Tibial artery (tissue), 4 donors: ENCODE results near the gene MYL10.
"Not testable (repeated sequence)": the region's sequence is repeated elsewhere in the genome, so short reads cannot be mapped to it uniquely, and the experiment has no call there.

Source experiments
- DNase-seq, 2 donors: peaks; one replicate each; pipeline ENCODE4 v3.0.0-alpha.2; 2019
- H3K27ac ChIP-seq, 2 donors: fragments of 200-600 bp; sonication (generic) in 1 of 2; 1 replicate in 1 of 2; 2 replicates in 1 of 2; pipeline ENCODE4 v1.5.1; 2018 to 2019; ENCODE audit warnings: mild to moderate bottlenecking in 1 of 2
- H3K27me3 ChIP-seq, 2 donors: fragments of 200-600 bp; sonication (generic) in 1 of 2; one replicate each; pipeline versions ENCODE4 v1.5.1 to v1.6.0; 2016 to 2019
- H3K36me3 ChIP-seq, 3 donors: fragments of 200-600 bp; sonication (generic) in 2 of 3; one replicate each; pipeline ENCODE4 v1.5.1; 2016 to 2019; ENCODE audit warnings: mild to moderate bottlenecking in 2 of 3
- H3K4me1 ChIP-seq, 4 donors: fragments of 200-600 bp; sonication (generic) in 2 of 4; 1 replicate in 3 of 4; 2 replicates in 1 of 4; pipeline ENCODE4 v1.5.1; 2016 to 2019
- H3K4me3 ChIP-seq, 2 donors: fragments of 200-600 bp; sonication (generic) in 1 of 2; 1 replicate in 1 of 2; 2 replicates in 1 of 2; pipeline ENCODE4 v1.5.1; 2018 to 2019; ENCODE audit warnings: mild to moderate bottlenecking in 2 of 2
- H3K9me3 ChIP-seq, 3 donors: fragments of 200-600 bp; sonication (generic) in 1 of 3; one replicate each; pipeline ENCODE4 v1.5.1; 2016 to 2019
- CTCF ChIP-seq, 2 experiments: fragments of 200-600 bp in 1 of 2; fragments of 450-650 bp in 1 of 2; IDR thresholded peaks; one replicate each; pipeline ENCODE4 v1.5.1; 2017 to 2019; ENCODE audit warnings: antibody characterized with exemption in 2 of 2, mild to moderate bottlenecking in 1 of 2, moderate library complexity in 1 of 2
- intact Hi-C: fragments of 100-400 bp; cut with DNase I; formaldehyde crosslinking; loops from one replicate; pipeline ENCODE4 v1.15.0; 2023; ENCODE audit warnings: low total_unique reads

MYL10 gene

GRCh38 chr7:101657171-101657570, 28.1 kb upstream of the MYL10 start:
- intact Hi-C loops, result no loop called here

GRCh38 chr7:101651112-101651511, 22.0 kb upstream of the MYL10 start:
- no peak for DNase-seq
- intact Hi-C loops, result no loop called here
- no peak for TF ChIP-seq CTCF (IDR thresholded peaks at IDR 0.05)
- H3K27me3 ChIP-seq, result no peaks in the 10 kb centered on the region
- peaks cover 0 to 3% (median 0%) of the 10 kb centered on the region in 4 donors for H3K4me1 ChIP-seq
- no peaks in the 10 kb centered on the region for H3K9me3 ChIP-seq
- no peak overlapping the region for H3K27ac ChIP-seq
- H3K4me3 ChIP-seq, result no peak overlapping the region
- H3K36me3 ChIP-seq, result no peaks in the 10 kb centered on the region

More at GRCh38 chr7:101657171-101657570, 28.1 kb upstream of the MYL10 start:
- no peaks in the 10 kb centered on the region for H3K27me3 ChIP-seq
- DNase-seq, result no peak
- TF ChIP-seq CTCF (IDR thresholded peaks at IDR 0.05), result no peak
- H3K4me3 ChIP-seq, result no peak overlapping the region
- H3K9me3 ChIP-seq, result no peaks in the 10 kb centered on the region
- no peaks in the 10 kb centered on the region for H3K36me3 ChIP-seq
- no peak overlapping the region for H3K27ac ChIP-seq
- no peaks in the 10 kb centered on the region for H3K4me1 ChIP-seq

- DNase-seq, result no peak
- peaks cover 0 to 3% (median 0%) of the 10 kb centered on the region in 4 donors for H3K4me1 ChIP-seq
- H3K9me3 ChIP-seq, result no peaks in the 10 kb centered on the region
- intact Hi-C loops, result no loop called here
- no peak overlapping the region for H3K27ac ChIP-seq
- no peak overlapping the region for H3K4me3 ChIP-seq
- TF ChIP-seq CTCF (IDR thresholded peaks at IDR 0.05), result no peak
- no peaks in the 10 kb centered on the region for H3K36me3 ChIP-seq
- no peaks in the 10 kb centered on the region for H3K27me3 ChIP-seq
Observed at GRCh38 chr7:101650579-101651081, 21.5 kb upstream of the MYL10 start.

- peaks cover 0 to 12% (median 7%) of the 10 kb centered on the region in 4 donors for H3K4me1 ChIP-seq
- intact Hi-C loops, H3K4me3 ChIP-seq, H3K27me3 ChIP-seq, H3K27ac ChIP-seq, H3K9me3 ChIP-seq, DNase-seq, H3K36me3 ChIP-seq: not testable (repeated sequence)
Observed at GRCh38 chr7:101647876-101648275, 18.8 kb upstream of the MYL10 start.

- TF ChIP-seq CTCF (IDR thresholded peaks at IDR 0.05), result no peak
Observed at GRCh38 chr7:101645951-101646350, 16.9 kb upstream of the MYL10 start.

GRCh38 chr7:101644879-101645278, 15.8 kb upstream of the MYL10 start:
- DNase-seq, result no peak
- intact Hi-C loops, result no loop called here
- no peaks in the 10 kb centered on the region for H3K9me3 ChIP-seq
- TF ChIP-seq CTCF (IDR thresholded peaks at IDR 0.05), result no peak
- no peak overlapping the region for H3K27ac ChIP-seq
- peaks cover 0 to 10% (median 7%) of the 10 kb centered on the region in 4 donors for H3K4me1 ChIP-seq
- no peaks in the 10 kb centered on the region for H3K36me3 ChIP-seq
- no peaks in the 10 kb centered on the region for H3K27me3 ChIP-seq
- H3K4me3 ChIP-seq, result no peak overlapping the region

More at GRCh38 chr7:101645951-101646350, 16.9 kb upstream of the MYL10 start:
- H3K4me3 ChIP-seq, result no peak overlapping the region
- H3K4me1 ChIP-seq, result peaks cover 0 to 12% (median 7%) of the 10 kb centered on the region in 4 donors
- DNase-seq, result no peak
- no peaks in the 10 kb centered on the region for H3K36me3 ChIP-seq
- no peaks in the 10 kb centered on the region for H3K9me3 ChIP-seq
- H3K27ac ChIP-seq, result no peak overlapping the region
- no peaks in the 10 kb centered on the region for H3K27me3 ChIP-seq
- intact Hi-C loops, result no loop called here

- intact Hi-C loops, H3K4me1 ChIP-seq: not testable (repeated sequence)
Observed at GRCh38 chr7:101639127-101639526, 10.0 kb upstream of the MYL10 start.

More at GRCh38 chr7:101639127-101639526, 10.0 kb upstream of the MYL10 start:
- not testable (repeated sequence) for H3K9me3 ChIP-seq, H3K36me3 ChIP-seq, H3K27me3 ChIP-seq, H3K4me3 ChIP-seq, DNase-seq, H3K27ac ChIP-seq
